BLaER1 treated with 17β-estradiol and CSF1 and Interleukin-3, amounts not matched to agents 10 nM and 100 nM (cell line): ENCODE results near the gene NAT8L.

Experiments used
- H3K27ac ChIP-seq, 11 experiments: shearing (Covaris generic); formaldehyde crosslinking; 2 replicates each; pipeline ENCODE4 v1.8.1; 2022
- H3K27me3 ChIP-seq, 11 experiments: shearing (Covaris generic); formaldehyde crosslinking; 2 replicates each; pipeline ENCODE4 v1.8.1; 2022
- H3K36me3 ChIP-seq, 11 experiments: shearing (Covaris generic); formaldehyde crosslinking; 2 replicates each; pipeline ENCODE4 v1.8.1; 2022
- H3K4me1 ChIP-seq, 10 experiments: shearing (Covaris generic); formaldehyde crosslinking; 2 replicates each; pipeline ENCODE4 v1.8.1; 2022
- H3K4me2 ChIP-seq, 11 experiments: shearing (Covaris generic); formaldehyde crosslinking; 2 replicates each; pipeline ENCODE4 v1.8.1; 2022
- H3K4me3 ChIP-seq, 10 experiments: shearing (Covaris generic); formaldehyde crosslinking; 2 replicates each; pipeline ENCODE4 v1.8.1; 2022
- H3K9ac ChIP-seq, 11 experiments: shearing (Covaris generic); formaldehyde crosslinking; 2 replicates each; pipeline ENCODE4 v1.8.1; 2022
- H3K9me3 ChIP-seq, 11 experiments: shearing (Covaris generic); formaldehyde crosslinking; replicated peaks in 1 of 11; 2 replicates each; pipeline ENCODE4 v1.8.1; 2022
- H4K20me1 ChIP-seq, 11 experiments: shearing (Covaris generic); formaldehyde crosslinking; 2 replicates each; pipeline ENCODE4 v1.8.1; 2022
- Cebpa-rat ChIP-seq, 11 experiments: shearing (Covaris generic); IDR thresholded peaks; 2 replicates each; pipeline ENCODE4 v1.8.1; 2022

NAT8L gene

GRCh38 chr4:2095236-2096072, 36.3 kb downstream of the NAT8L start:
- no peak for TF ChIP-seq Cebpa-rat (IDR thresholded peaks at IDR 0.05)
- Histone ChIP-seq H3K27ac (no peak overlapping the region), H3K27me3 (peaks cover 0 to 81% (median 0%) of the 10 kb centered on the region in 11 experiments; a peak in 6 of 22 replicates)

DNA sequence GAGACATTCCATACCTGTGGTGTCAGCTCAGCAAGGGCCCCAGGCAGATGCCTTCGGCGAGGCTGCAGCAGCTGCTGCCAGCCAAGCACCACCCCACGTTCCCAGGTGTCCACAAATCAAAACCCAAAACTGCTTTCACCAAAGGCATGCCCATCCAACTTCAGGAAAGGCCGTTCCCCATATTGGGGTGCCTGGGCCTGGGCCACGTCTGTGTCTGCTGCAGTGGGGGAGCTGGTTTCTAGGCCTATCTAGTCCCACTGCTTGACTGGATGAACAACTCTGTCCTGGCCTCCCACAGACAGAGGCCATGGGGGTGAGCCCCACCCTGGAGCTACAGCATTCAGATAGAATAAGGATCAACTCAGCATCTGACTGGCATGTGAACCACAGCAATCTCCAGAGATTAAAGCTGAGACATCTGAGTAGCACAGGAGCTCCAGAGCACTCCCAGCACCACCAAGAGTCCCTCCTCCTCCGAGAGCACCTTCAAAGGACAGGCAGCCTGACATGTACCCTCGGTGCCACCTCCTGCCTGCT, 37.0 kb downstream of the NAT8L start:
- H3K27me3 ChIP-seq = peaks cover 0 to 81% (median 0%) of the 10 kb centered on the region in 11 experiments; a peak in 6 of 22 replicates
- H3K4me3 ChIP-seq = no peak overlapping the region
- no peak for TF ChIP-seq Cebpa-rat (IDR thresholded peaks at IDR 0.05)
- H3K36me3 ChIP-seq = peaks cover 0 to 10% (median 0%) of the 10 kb centered on the region in 11 experiments; a peak in 1 of 22 replicates
- H3K4me1 ChIP-seq = no peaks in the 10 kb centered on the region
- H3K4me2 ChIP-seq = no peak overlapping the region
- H4K20me1 ChIP-seq = no peaks in the 10 kb centered on the region
- H3K27ac ChIP-seq = no peak overlapping the region
- no peak overlapping the region for H3K9ac ChIP-seq
- peaks cover 35 to 60% (median 53%) of the 10 kb centered on the region in 11 experiments for H3K9me3 ChIP-seq

More at GRCh38 chr4:2095236-2096072, 36.3 kb downstream of the NAT8L start:
- no peaks in the 10 kb centered on the region for H4K20me1 ChIP-seq
- H3K9me3 ChIP-seq = peaks cover 28 to 53% (median 46%) of the 10 kb centered on the region in 11 experiments
- no peaks in the 10 kb centered on the region for H3K4me1 ChIP-seq
- H3K4me3 ChIP-seq = no peak overlapping the region
- H3K4me2 ChIP-seq = no peak overlapping the region
- H3K36me3 ChIP-seq = peaks cover 0 to 10% (median 0%) of the 10 kb centered on the region in 11 experiments; a peak in 1 of 22 replicates
- no peak overlapping the region for H3K9ac ChIP-seq

DNA sequence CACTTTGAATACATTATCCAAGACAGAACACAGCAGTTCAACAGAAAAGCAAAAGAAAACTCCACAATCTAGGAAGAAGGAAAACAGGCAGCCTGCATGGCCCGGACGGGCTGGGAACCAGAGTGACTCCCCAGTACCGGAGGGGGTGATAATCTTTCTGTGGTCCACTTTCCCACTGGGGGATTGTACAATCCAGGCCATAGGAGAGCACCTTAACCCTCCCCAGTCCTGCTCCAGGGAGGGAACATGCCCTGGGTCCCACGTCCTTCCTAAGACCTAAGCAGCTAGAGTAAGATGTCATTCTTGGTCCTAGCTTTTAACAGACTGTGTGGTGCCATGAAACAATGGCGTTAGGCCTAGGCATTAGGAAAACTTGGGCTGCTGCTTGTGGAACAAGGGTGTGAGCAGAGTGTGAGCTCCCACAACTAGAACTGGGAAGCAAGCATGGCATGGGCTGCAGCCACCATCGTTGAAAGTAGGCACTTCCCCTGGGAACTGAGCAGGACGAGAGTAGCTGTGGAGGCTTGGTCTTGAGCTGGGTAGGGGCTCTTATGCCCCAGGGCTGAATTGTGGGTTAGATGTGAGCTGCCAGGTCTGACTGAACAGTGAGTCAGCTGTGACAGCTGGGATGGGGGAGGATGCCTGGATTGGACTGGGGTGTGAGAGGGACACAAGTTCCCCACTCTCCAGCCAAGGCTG, 42.4 kb downstream of the NAT8L start:
- H3K36me3 ChIP-seq = peaks cover 0 to 12% (median 0%) of the 10 kb centered on the region in 11 experiments; a peak in 2 of 22 replicates
- H3K4me2 ChIP-seq = no peak overlapping the region
- peaks cover 0 to 6% (median 0%) of the 10 kb centered on the region in 10 experiments; a peak in 2 of 20 replicates for H3K4me1 ChIP-seq
- H3K27ac ChIP-seq = no peak overlapping the region
- H3K9me3 ChIP-seq = peaks cover 71 to 98% (median 87%) of the 10 kb centered on the region in 11 experiments
- no peak for TF ChIP-seq Cebpa-rat (IDR thresholded peaks at IDR 0.05)
- H4K20me1 ChIP-seq = peaks cover 0 to 8% (median 0%) of the 10 kb centered on the region in 11 experiments; a peak in 1 of 22 replicates
- peak overlapping the region in 4 of 10 experiments; percentile 6 to 38 (median 14); a peak in 4 of 20 replicates for H3K4me3 ChIP-seq
- peaks cover 0 to 99% (median 0%) of the 10 kb centered on the region in 11 experiments; a peak in 8 of 22 replicates for H3K27me3 ChIP-seq
- H3K9ac ChIP-seq = no peak overlapping the region

DNA sequence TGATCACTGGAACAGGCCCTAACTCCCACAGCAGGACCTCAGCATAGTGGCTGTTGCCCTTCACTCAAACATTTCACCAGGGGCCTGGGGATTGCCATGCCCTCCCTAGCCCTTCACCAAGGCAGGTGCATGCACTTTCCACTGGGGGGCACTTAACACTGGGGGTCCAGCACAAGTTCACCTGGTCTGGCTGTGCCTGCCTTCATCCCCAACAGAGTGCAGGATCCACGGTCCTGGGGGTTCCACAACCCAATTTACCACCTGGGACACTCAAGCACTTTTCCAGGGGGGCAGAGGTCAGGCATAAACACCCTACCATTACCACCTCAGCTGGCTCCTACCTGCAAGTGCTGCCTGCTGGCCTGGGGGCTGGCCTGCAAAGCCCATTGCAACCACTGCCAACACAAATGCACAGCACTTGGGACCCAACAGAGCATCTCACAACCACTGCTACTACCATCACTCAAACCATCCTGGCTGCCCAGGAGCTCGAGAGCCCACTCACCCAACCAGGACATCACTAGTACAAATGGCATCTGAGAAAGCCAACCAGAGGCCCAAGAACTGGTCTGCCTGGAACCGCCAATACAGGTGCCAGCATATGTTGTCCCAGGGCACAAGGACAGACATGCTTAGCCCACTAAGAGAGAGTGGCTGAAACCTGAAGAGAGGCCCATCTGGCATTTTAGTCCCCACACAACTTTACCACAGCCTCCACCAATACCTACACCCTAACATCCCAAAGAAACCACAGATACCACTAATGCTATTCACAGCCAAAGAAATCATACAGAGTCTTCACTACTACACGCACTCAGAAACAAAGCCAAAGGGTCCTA, 43.1 kb downstream of the NAT8L start:
- Histone ChIP-seq H3K27ac (no peak overlapping the region), H3K27me3 (peaks cover 0 to 99% (median 0%) of the 10 kb centered on the region in 11 experiments; a peak in 8 of 22 replicates), H3K36me3 (peaks cover 0 to 6% (median 0%) of the 10 kb centered on the region in 11 experiments; a peak in 2 of 22 replicates), H4K20me1 (peaks cover 0 to 8% (median 0%) of the 10 kb centered on the region in 11 experiments; a peak in 2 of 22 replicates), H3K9ac (no peak overlapping the region), H3K9me3 (peaks cover 63 to 90% (median 79%) of the 10 kb centered on the region in 11 experiments), H3K4me1 (peaks cover 0 to 6% (median 0%) of the 10 kb centered on the region in 10 experiments; a peak in 2 of 20 replicates), H3K4me2 (no peak overlapping the region), H3K4me3 (peak overlapping the region; percentile 2 to 38 (median 18); a peak in 13 of 20 replicates)
- no peak for TF ChIP-seq Cebpa-rat (IDR thresholded peaks at IDR 0.05)

GRCh38 chr4:2103127-2103842, 44.2 kb downstream of the NAT8L start:
- H4K20me1 ChIP-seq = peaks cover 0 to 8% (median 0%) of the 10 kb centered on the region in 11 experiments; a peak in 2 of 22 replicates
- no peak overlapping the region for H3K4me2 ChIP-seq
- peaks cover 0 to 6% (median 0%) of the 10 kb centered on the region in 11 experiments; a peak in 1 of 22 replicates for H3K36me3 ChIP-seq
- TF ChIP-seq Cebpa-rat (IDR thresholded peaks at IDR 0.05) = no peak
- peaks cover 54 to 89% (median 69%) of the 10 kb centered on the region in 11 experiments for H3K9me3 ChIP-seq
- peaks cover 0 to 6% (median 0%) of the 10 kb centered on the region in 10 experiments; a peak in 2 of 20 replicates for H3K4me1 ChIP-seq
- no peak overlapping the region for H3K27ac ChIP-seq
- peak overlapping the region in 4 of 10 experiments; percentile 2 to 38 (median 14); a peak in 3 of 20 replicates for H3K4me3 ChIP-seq
- no peak overlapping the region for H3K9ac ChIP-seq
- H3K27me3 ChIP-seq = peaks cover 0 to 99% (median 0%) of the 10 kb centered on the region in 11 experiments; a peak in 8 of 22 replicates

GRCh38 chr4:2103843-2104547, 44.9 kb downstream of the NAT8L start:
- Histone ChIP-seq H3K4me3 (no peak overlapping the region; a peak in 1 of 20 replicates), H3K4me1 (peaks cover 0 to 11% (median 6%) of the 10 kb centered on the region in 10 experiments; a peak in 11 of 20 replicates), H3K9ac (no peak overlapping the region), H3K4me2 (peak overlapping the region in 1 of 11 experiments; percentile 16; a peak in 1 of 22 replicates), H3K36me3 (peaks cover 0 to 6% (median 0%) of the 10 kb centered on the region in 11 experiments; a peak in 1 of 22 replicates), H3K9me3 (peaks cover 54 to 82% (median 66%) of the 10 kb centered on the region in 11 experiments), H3K27me3 (peaks cover 0 to 99% (median 0%) of the 10 kb centered on the region in 11 experiments; a peak in 8 of 22 replicates), H3K27ac (no peak overlapping the region), H4K20me1 (peaks cover 0 to 8% (median 0%) of the 10 kb centered on the region in 11 experiments; a peak in 2 of 22 replicates)
- no peak for TF ChIP-seq Cebpa-rat (IDR thresholded peaks at IDR 0.05)
